Neural progenitor cell (in vitro differentiated cells): Measurements from ENCODE around the gene AHNAK2. TPM values are rescaled to one million over a fixed set of nuclear protein-coding genes. Genes with fewer than 3 reads are reported as not detected.
A peak's percentile ranks its signal among the peaks of the same experiment; 100 is the strongest.

Source experiments
- DNase-seq: peaks from one replicate; pipeline ENCODE4 v3.0.0-alpha.2; 2016; ENCODE audit warnings: low spot score
- H2AFZ ChIP-seq: fragments of 200-600 bp; sonication (generic); replicated peaks from 2 replicates; pipeline ENCODE4 v1.6.1; 2016; ENCODE audit warnings: antibody characterized with exemption
- H3F3A ChIP-seq: fragments of 200-600 bp; sonication (generic); 2 replicates; pipeline ENCODE4 v1.6.1; 2016; ENCODE audit warnings: antibody characterized with exemption, low read depth
- H3K27ac ChIP-seq: fragments of 200-600 bp; sonication (generic); 2 replicates; pipeline ENCODE4 v1.5.1; 2016; ENCODE audit warnings: mild to moderate bottlenecking
- H3K27me3 ChIP-seq: fragments of 200-600 bp; sonication (generic); 2 replicates; pipeline ENCODE4 v1.6.1; 2016; ENCODE audit warnings: mild to moderate bottlenecking, moderate library complexity
- H3K36me3 ChIP-seq: fragments of 200-600 bp; sonication (generic); 2 replicates; pipeline ENCODE4 v1.5.1; 2016
- H3K4me1 ChIP-seq: fragments of 200-600 bp; sonication (generic); 2 replicates; pipeline ENCODE4 v1.6.1; 2016; ENCODE audit warnings: mixed run types
- H3K4me2 ChIP-seq: fragments of 200-600 bp; sonication (generic); 2 replicates; pipeline ENCODE4 v1.6.1; 2016
- H3K4me3 ChIP-seq: fragments of 200-600 bp; sonication (generic); 2 replicates; pipeline ENCODE4 v1.5.1; 2016
- H3K79me2 ChIP-seq: fragments of 200-600 bp; sonication (generic); 2 replicates; pipeline ENCODE4 v1.6.1; 2016; ENCODE audit warnings: low read depth
- H3K9ac ChIP-seq: fragments of 200-600 bp; sonication (generic); 2 replicates; pipeline ENCODE4 v1.6.1; 2016
- H3K9me3 ChIP-seq: fragments of 200-600 bp; sonication (generic); 2 replicates; pipeline ENCODE4 v1.5.1; 2016; ENCODE audit warnings: low read depth
- H4K20me1 ChIP-seq: fragments of 200-600 bp; sonication (generic); 2 replicates; pipeline ENCODE4 v1.6.1; 2016; ENCODE audit warnings: low read depth
- H3K27ac Mint-ChIP-seq: 3 replicates; pipeline ENCODE4 v1.8.0; 2021; ENCODE audit warnings: mixed read lengths
- H3K27me3 Mint-ChIP-seq: 2 replicates; pipeline ENCODE4 v1.8.0; 2022; ENCODE audit warnings: low read depth, mild to moderate bottlenecking, inconsistent platforms, moderate library complexity, mixed read lengths; ENCODE audit not compliant: insufficient read depth
- H3K36me3 Mint-ChIP-seq: 3 replicates; pipeline ENCODE4 v1.8.0; 2021; ENCODE audit warnings: mixed read lengths
- H3K4me1 Mint-ChIP-seq: 3 replicates; pipeline ENCODE4 v1.8.0; 2021; ENCODE audit warnings: mixed read lengths
- H3K4me3 Mint-ChIP-seq: 3 replicates; pipeline ENCODE4 v1.8.0; 2021; ENCODE audit warnings: mild to moderate bottlenecking, moderate library complexity, mixed read lengths
- H3K9me3 Mint-ChIP-seq: 3 replicates; pipeline ENCODE4 v1.8.0; 2020; ENCODE audit warnings: mixed read lengths
- CTCF ChIP-seq: fragments of 200-600 bp; sonication (generic); IDR thresholded peaks from 2 replicates; pipeline ENCODE4 v1.5.1; 2017; ENCODE audit warnings: antibody characterized with exemption, mild to moderate bottlenecking
- EZH2 ChIP-seq: fragments of 200-600 bp; sonication (generic); IDR thresholded peaks from 2 replicates; pipeline ENCODE4 v1.6.1; 2017; ENCODE audit warnings: antibody characterized with exemption, mild to moderate bottlenecking, moderate library complexity
- EZH2phosphoT487 ChIP-seq: fragments of 200-600 bp; sonication (generic); IDR thresholded peaks from 2 replicates; pipeline ENCODE4 v1.6.1; 2017; ENCODE audit warnings: antibody characterized with exemption
- total RNA-seq: library from RNA; depleted of rRNA; stranded (reverse); fragments of >200 nt; gene quantifications from 2 replicates; pipeline ENCODE4 v1.2.3, GENCODE V29; 2015; ENCODE audit warnings: low replicate concordance

AHNAK2 gene
- total RNA-seq, 1 donor from 2014 or later = 0.77 TPM

DNA sequence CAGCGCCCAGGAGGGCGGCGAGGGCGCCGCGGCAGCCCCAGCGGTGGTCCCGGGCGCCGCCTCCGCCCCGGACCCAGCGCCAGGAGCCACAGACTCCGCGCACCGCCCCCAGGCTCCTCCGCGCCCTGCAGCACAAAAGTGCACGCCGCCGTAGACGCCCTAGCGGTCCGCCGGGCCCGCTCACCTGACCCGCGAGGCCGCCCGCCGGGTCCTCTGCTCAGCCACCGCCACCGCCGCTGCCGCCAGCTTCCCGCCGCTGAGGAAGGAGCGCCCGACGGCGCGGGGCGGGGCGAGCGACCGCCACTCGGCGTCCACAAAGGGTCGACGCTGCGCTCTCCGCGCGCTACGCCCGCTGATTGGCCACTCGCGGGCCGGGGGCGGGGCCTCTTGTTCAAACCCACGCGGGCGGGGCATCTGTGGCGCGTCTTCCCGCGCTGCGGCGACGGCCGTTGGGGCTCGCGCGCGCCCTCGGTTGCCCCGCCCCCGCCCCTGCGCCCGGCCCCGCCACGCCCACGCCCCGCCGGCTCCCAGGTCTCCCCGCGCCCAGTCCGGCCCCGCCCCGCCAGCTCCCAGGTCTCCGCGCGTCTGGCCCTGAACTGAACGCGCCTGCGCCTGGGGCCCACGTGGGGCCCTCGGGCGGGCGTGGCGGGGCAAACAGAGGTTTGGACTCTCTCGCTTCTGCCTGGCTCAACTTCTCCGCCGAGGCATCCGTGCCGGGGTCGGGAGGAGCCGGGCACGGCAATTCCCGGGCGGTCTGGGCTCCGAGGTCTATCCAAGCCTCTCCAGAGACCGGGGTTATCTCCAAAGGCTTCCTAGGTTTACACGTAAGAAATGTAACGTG lies 42.9 kb upstream of the AHNAK2 start, which contains the start of gene CDCA4:
TSS of gene CDCA4 (minus strand) at position 269 of the 841 bp plus-strand sequence. CDS start 9,154 bp downstream, outside the sequence.
- Histone ChIP-seq H3F3A (peaks cover 26% of the 10 kb centered on the region), H3K9me3 (no peaks in the 10 kb centered on the region), H3K36me3 (no peaks in the 10 kb centered on the region), H3K27me3 (no peaks in the 10 kb centered on the region), H3K4me1 (peaks cover 27% of the 10 kb centered on the region), H3K4me3 (peak within 1 kb of the TSS; percentile 99), H4K20me1 (peaks cover 44% of the 10 kb centered on the region), H3K27ac (peak within 1 kb of the TSS; percentile 79), H3K79me2 (peaks cover 62% of the 10 kb centered on the region), H3K9ac (peak within 1 kb of the TSS; percentile 79), H3K4me2 (peak within 1 kb of the TSS; percentile 100), H2AFZ (peak within 1 kb of the TSS; percentile 48)
- peaks cover 17% of the 10 kb centered on the region for H3K36me3 Mint-ChIP-seq
- H3K9me3 Mint-ChIP-seq = no peaks in the 10 kb centered on the region
- peaks cover 53% of the 10 kb centered on the region for H3K4me1 Mint-ChIP-seq
- TF ChIP-seq CTCF (no peak), EZH2 (no peak)
- DNase-seq = peak; percentile 99
- H3K27ac Mint-ChIP-seq = peak within 1 kb of the TSS; percentile 97
- H3K27me3 Mint-ChIP-seq = peaks cover 9% of the 10 kb centered on the region
- peak within 1 kb of the TSS; percentile 97 for H3K4me3 Mint-ChIP-seq

DNA sequence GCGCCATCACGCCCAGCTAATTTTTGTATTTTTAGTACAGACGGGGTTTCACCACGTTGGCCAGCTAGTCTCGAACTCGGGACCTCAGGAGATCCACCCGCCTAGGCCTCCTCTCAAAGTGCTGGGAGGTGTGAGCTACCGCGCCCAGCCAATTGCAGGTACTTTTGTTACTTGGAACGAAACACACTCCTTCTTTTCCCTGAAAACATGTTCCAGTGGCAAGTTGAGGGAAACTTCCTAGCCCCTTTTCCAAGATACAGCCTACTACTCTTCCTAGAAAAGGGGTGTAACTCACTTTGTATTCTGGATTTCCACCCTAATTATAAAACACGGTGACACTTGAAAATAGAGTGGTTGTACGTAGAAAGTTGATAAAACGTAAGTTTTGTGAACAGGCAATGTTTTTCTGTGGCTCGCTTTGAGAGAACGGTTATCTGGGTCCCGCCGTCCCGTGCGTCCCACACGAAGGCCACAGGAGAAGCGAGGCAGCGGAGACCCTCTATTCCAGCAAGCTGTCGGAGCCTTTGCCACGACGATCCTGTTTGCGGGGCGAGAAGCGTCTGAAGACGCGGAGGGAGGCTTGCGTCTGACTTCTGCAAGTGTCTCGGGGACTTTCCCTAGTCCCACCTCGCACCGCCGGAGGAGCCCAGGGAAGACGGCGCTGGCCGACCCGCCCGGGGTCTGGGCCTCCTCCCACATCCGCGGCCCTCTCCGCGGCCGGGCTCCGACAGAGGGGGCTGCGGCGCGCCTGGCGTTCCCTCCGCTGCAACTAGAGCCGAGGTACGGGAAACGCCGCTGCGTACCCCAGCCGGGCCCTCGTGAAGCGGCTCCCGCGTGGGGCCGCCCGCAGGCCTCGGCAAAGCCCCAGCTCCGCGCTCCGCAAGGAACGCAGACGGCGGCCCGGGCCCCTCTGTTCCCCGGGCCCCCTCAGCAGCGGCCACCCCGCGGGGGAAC lies 42.0 kb upstream of the AHNAK2 start:
- peak overlapping the region; percentile 100 for H3K4me2 ChIP-seq
- peaks cover 36% of the 10 kb centered on the region for H3K4me1 ChIP-seq
- Mint-ChIP-seq H3K27me3 (peaks cover 9% of the 10 kb centered on the region), H3K27ac (peak overlapping the region; percentile 93), H3K4me1 (peaks cover 59% of the 10 kb centered on the region), H3K9me3 (no peaks in the 10 kb centered on the region), H3K36me3 (peaks cover 19% of the 10 kb centered on the region), H3K4me3 (peak overlapping the region; percentile 97)
- peak overlapping the region; percentile 79 for H3K9ac ChIP-seq
- peak; percentile 73 for DNase-seq
- TF ChIP-seq EZH2phosphoT487 = no peak
- peak; percentile 5 for TF ChIP-seq CTCF
- H3K4me3 ChIP-seq = peak overlapping the region; percentile 99
- H3F3A ChIP-seq = peaks cover 33% of the 10 kb centered on the region
- no peaks in the 10 kb centered on the region for H3K36me3 ChIP-seq
- no peaks in the 10 kb centered on the region for H3K9me3 ChIP-seq
- no peaks in the 10 kb centered on the region for H3K27me3 ChIP-seq
- H3K27ac ChIP-seq = peak overlapping the region; percentile 79
- H2AFZ ChIP-seq = no peak overlapping the region
- H3K79me2 ChIP-seq = peaks cover 71% of the 10 kb centered on the region
- H4K20me1 ChIP-seq = peaks cover 53% of the 10 kb centered on the region

DNA sequence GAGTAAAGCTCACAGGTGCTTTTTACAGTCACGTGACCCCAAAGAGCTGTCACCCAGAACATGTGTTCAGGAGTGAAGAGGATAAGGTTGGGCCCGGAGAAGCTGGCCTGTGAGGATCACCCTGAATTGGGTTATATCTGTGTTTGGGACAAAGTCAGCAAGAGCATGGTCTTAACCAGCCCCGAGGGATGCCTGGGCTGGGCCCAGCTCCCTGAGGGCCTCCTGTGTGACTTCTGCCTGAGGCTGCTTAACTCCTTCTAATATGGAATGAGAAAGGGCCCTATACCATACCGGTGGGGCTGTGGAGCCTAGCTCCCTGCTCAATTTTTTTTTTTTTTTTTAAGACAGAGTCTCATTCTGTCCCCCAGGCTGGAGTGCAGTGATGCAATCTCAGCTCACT lies 40.2 kb upstream of the AHNAK2 start:
- DNase-seq = no peak
- Histone ChIP-seq H2AFZ (no peak overlapping the region), H4K20me1 (peaks cover 71% of the 10 kb centered on the region), H3K36me3 (no peaks in the 10 kb centered on the region), H3F3A (peaks cover 42% of the 10 kb centered on the region), H3K27ac (no peak overlapping the region), H3K9me3 (no peaks in the 10 kb centered on the region), H3K4me1 (peaks cover 42% of the 10 kb centered on the region), H3K4me3 (peak overlapping the region; percentile 99), H3K79me2 (peaks cover 89% of the 10 kb centered on the region), H3K4me2 (peak overlapping the region; percentile 100), H3K9ac (no peak overlapping the region), H3K27me3 (no peaks in the 10 kb centered on the region)
- no peak for TF ChIP-seq EZH2phosphoT487
- no peak for TF ChIP-seq EZH2
- no peak for TF ChIP-seq CTCF
- Mint-ChIP-seq H3K27me3 (peaks cover 9% of the 10 kb centered on the region), H3K27ac (no peak overlapping the region), H3K9me3 (no peaks in the 10 kb centered on the region), H3K36me3 (peaks cover 19% of the 10 kb centered on the region), H3K4me3 (peak overlapping the region; percentile 97), H3K4me1 (peaks cover 68% of the 10 kb centered on the region)
